Ammon's horn (tissue), 1 donor: ENCODE results near the gene TYRO3.

Experiments used
- DNase-seq: peaks from one replicate; pipeline ENCODE4 v3.0.0-alpha.2; 2016; ENCODE audit warnings: low spot score

Gene TYRO3

DNA sequence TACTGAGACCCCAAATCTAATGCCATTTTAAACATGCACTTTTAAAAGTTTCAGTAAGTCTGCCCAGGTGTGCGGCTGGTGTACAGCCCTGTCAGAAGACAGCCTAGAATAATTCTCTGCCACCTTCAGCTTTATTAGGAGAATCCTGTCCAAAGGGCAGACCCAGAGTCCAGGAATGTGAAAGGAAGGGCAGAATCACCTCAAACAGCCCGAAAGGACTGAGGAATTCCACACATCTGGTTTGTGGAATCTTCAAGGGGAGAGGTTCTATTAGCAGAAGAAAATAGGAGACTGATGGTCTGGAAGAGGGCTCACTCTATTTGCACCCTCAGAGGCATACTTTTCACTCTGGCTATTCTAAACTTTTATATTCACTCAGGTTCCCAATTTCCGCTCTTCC, 46.6 kb downstream of the TYRO3 start:
- DNase-seq, result no peak

DNA sequence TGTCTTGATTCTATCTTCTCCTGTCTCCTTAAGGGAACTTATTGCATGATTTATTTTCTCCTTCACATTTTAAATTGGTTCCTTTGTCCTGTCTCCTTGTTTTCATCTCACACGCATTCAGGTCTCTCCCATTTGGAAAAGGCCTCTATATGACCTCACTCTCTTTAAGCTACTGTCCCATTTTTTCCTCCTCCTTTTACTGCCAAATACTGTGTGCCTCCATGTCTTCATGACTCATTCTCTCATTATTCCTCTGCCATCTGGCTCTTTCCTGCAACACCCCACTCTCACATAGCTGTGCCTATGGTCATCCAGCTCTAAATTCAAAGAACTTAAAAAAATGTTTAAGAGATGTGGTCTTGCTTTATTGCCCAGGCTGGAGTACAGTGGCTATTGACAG, 48.0 kb downstream of the TYRO3 start:
- DNase-seq, result peak; percentile 54

DNA sequence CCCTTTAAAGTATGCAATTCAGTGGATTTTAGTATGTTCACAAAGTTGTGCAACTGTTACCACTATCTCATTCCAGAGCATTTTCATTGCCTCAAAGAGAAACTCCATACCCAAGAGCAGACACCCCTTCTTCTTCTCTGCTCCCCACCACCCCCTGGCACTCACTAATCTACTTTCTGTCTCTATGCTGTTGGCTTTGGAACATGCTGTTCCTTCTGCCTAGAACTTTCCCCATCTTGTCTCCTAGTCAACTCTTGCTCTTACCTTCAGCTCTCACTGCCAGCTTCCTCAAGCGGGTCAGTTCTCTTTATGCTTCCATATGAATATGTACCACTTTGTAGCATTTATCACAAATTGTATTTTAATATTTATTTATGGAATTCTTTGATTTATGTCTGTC, 50.1 kb downstream of the TYRO3 start:
- DNase-seq, result no peak

DNA sequence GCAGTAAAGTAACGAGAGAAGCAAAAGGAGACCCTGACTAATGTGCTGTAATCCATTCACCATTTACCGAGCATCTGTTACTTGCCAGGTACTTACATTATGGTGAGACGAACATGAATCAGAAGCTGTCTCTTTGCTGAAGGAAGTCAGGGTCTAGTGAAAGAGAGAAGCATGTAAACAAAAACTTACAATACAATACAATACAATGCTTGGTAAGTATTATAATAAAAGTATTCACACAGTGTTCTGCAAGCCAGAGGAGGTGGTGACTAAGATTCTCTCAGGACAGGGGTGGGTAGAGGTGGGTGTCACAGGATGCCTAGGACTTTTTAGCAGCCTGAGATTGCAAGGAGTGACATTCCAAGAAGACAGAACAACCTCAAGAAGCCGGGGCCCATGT, 51.0 kb downstream of the TYRO3 start:
- DNase-seq, result no peak

DNA sequence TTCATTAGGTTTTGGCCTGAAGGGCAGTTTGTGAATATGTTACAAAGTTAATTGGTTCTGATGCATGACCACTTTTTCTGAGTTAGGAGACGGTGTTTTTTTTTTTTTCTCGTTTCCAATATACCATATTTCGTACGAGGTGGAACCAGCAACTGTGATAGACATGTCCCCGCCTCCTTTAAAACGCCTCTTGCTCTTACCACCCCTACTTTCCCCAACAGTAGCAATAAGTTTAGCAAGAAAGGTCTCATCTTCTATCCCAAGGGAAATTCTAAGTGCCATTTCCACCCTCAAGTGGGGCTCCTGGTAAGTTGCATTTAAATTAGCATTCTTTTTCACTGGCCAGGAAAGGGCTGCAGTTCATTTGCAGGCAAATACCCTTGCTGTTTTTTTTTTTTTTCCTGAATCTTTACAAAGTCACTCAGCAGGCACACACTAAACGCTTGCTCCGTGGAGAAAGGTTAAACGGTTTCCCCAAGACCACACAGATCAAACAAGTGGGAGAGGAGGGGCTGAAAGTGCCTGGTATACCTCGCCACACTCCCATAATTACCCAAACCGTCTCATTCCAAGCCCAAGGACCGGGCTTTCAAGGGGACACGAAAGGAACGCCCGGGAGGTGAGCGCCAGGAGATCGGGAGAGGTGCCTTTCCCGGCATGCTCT, 61.7 kb downstream of the TYRO3 start:
- no peak for DNase-seq

DNA sequence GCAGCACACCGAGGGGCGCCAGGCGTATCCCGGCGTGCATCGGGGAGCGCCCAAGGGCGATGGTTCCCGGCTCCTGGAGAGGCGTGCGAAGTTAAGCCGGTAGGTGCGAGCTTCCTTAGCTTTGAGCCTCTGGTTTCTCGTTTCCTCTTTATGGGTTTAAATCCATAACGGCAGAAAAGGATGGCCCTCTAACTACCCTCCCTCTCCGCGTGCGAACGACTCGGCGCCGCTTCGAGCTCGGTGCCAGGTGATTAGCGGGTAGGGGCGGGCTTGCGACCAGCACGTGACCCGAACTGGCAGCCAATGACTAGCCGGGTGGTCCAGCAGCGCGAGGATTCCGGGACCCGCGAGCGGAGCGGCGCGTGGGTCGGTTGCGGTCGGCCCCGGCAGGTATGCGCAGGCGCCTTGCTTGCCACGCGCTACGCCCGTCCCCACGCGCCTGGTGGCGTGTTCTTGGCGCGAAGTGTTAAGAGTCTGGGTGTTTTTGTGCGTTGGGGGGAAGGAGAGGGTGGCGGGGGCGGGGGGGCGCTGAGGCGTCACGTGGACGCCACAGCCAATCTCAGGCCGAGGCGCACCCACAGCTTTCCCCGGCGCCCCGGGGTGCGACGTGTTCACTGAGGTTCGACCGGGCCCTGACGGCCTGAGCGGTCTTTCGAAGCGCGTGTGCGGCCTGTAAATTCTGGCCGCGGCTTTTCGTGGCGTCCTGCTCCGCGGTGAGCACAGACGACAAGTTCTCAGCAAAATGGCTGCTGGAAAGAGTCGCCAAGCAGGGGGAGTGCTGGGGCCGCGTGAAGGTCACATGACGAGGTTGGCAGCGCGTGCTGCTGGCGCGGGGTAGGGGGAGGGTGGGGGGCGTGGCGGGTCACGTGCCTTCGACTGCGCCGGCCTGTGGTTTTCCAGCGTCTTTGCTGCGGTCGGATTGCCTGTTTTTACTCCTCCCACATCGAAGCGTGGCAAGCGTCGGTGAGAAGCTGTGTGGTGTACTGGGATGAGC, 62.5 kb downstream of the TYRO3 start:
- DNase-seq, result peak; percentile 92

DNA sequence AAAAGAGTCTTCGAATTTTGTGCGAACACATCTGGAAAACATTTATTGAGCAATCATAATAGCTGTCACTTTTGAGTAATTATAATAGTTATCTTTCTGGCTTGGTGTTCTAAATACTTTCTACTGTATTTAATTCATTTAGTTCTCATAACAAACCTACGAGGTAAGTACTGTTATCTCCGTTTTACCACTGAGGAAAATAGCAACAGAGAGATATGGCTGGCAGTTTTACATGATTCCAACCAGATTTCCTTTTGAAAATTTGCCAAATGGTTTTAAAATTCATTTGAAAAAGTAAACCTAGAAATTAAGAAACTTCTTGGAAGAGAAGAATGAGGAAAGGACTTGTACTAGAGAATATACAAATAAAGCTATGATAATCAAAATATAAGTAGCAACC, 63.9 kb downstream of the TYRO3 start:
- DNase-seq, result no peak

DNA sequence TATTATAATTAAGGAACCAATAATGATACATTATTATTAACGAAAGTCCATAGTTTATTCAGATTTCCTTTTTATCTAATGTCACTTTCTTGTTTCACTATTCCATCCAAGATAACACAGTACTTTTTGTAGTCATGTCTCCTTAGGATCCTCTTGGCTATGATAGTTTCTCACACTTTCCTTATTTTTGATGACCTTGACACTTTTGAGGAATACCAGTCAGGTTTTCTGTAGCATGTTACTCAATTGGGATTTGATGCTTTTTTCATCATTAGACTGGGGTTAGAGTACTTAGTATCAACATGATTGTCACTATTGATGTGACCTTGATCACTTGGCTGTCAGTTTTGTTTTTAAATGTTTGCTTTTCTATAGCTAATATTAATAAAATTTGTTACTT, 68.2 kb downstream of the TYRO3 start:
- no peak for DNase-seq

DNA sequence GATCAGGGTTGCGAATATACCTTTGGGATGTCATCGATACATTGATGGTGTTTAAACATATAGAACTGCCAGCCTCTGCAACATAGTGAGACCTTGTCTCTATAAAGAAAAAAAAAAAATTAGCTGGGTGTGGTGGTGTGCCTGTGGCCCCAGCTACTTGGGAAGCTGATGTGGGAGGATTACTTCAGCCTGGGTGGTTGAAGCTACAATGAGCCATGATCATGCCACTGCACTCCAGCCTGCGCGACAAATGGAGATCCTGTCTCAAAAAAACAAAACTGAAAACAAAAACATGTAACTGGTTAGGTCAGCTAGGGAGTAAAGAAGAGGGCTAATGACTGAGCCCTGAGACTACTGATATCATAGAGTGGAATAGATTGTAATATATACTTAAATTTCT, 70.5 kb downstream of the TYRO3 start:
- no peak for DNase-seq

DNA sequence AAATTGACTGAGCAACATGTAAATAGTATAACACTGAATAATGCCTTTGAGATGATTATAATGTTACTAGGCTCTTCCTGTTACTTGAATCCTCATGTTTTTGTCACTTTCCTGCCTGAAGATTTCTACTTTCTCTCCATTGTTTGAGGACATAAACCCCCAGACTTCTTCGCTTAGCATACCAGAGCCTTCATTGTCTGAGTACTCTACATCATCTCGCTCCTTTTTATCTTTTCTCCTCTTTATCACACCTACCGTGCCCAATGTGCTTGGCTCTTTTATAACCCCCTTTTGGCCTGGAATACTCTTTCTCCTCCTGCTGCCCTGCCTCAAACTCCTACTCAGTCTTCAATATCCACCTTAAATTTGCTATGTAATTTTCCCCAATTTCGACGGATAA, 70.9 kb downstream of the TYRO3 start:
- no peak for DNase-seq

DNA sequence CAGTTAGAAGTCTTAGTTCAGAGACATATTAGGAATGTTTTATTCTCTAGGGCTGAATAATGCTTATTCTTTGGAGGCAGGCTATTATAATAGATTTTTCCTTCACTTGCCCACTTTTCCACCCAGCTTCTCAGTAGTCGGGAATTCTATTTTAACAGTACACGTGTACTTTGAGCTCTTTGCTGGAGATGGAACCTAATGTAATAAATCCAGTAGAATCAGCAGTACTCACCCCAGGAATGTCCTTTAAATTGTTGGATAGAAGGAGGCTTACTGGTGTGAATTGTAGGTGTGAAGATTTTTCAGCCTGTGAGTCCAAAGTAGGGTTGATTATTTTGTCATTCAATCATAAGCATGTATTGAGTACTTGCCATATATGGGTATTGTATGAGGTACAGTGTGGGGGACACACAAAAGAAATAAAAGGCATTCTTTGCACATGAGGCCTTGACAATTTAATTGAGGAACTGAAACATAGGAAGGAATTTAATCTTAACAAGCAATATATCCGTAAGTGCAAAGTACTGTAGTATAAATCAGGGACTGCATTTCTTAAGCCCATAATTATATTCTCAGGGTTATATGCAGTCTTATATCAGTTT, 71.7 kb downstream of the TYRO3 start:
- DNase-seq, result no peak

DNA sequence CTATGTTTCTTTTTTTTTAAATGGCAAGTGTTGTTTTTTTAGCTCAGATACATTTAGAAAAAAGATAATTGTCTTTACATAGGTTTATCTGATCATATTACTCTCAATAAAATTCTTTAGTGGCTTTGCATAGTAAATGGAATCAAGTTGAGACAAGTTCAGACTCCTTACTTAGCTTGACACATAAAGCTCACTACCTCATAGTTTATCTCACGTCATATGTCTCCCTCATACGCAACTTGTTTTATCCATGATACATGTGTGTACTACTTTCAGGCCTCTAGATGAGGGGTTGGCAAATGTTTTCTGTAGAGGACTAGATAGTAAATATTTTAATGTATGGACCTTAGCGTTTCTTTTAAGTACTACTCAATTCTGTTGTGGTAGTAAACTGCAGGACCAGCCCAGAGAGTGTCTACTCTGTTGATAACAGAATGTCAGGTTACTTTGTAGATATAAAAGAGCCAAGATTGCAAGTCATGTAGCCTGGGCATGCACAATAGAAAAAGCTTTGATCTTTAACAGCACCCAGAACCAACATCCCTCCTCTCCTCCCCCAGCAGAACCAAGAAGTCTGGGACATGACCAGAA, 73.0 kb downstream of the TYRO3 start:
- DNase-seq, result no peak
